HG02678 (cell line): ENCODE data around the gene KLHL35.

Experiments used
- ATAC-seq: cut with Tn5 transposase; IDR thresholded peaks from one replicate; pipeline ENCODE4 v1.9.1; 2021; ENCODE audit warnings: mild to moderate bottlenecking, moderate library complexity; ENCODE audit not compliant: unreplicated experiment

KLHL35 gene

DNA sequence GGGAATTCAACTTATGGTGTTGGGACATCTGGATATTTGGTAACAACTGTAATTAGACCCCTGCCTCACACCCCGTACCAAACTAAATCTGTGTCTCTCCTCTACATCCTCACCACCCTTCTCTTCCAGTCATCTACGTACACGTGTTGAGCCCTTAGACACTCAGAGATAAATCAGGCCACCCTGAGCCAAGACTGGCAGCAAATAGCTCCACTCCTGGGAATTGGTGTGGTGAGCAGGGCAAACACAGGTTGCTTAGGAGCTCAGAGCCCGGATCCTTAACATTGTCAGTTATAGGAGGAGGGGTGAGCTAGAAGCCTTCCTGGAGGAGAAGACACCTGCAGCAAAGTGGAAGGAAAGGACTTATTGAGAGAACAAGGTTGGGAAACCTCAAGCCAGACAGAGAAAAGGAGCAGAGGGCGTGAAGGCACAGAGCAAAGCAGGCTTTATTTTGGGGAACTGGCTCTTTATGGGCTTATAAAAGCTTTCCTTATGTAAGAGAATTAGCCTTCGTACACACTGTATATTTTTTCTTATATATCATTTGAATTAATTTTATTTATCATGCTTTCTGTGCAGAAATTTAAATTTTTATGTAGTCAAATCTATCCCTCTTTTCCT is 36.9 kb upstream of the KLHL35 start:
- no peak for ATAC-seq

DNA sequence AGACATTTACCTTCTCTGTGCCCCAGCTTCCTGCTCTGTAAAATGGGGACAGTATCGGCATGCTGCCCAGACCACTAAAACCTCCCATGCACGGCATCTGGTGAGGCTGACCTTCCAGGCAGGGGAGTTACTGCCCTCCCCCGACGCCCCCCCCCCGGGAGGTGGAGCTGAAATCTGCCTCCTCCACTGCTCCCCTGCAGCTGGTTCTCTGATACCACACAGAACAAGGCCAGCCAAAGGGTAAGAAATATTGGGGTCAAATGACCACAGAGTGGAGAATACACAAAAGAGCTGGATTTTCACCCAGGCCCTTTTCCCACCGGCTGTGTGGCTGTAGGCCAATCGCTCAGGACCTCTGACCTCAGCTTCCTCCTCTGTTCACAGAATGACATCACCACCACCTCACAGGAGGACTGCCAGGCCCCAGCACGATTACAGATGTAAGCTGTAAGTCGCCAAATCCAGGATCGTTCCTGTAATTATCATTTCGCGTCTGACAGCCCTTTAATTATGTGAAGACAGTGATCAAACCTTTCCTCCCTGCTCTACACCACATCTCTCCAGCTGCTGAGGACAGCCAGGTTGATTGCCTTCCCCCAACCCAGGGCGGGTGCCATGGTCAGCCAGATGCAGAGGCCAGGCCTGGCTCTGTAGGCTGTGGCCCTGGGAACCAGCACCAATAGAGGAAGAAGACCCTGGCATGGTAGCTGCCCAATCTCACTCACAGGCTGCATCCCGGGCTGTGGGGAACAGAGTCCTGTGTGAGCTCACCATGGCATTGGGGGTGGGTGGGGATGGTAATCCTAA is 35.7 kb upstream of the KLHL35 start:
- no peak for ATAC-seq

GRCh38 chr11:75467881-75468280 is 34.9 kb upstream of the KLHL35 start:
- ATAC-seq: no peak

- no peak for ATAC-seq
Measured at GRCh38 chr11:75467311-75467710, 34.3 kb upstream of the KLHL35 start.

GRCh38 chr11:75465701-75466531 is 32.9 kb upstream of the KLHL35 start:
- ATAC-seq: no peak

GRCh38 chr11:75463106-75463774 is 30.2 kb upstream of the KLHL35 start:
- ATAC-seq: no peak

DNA sequence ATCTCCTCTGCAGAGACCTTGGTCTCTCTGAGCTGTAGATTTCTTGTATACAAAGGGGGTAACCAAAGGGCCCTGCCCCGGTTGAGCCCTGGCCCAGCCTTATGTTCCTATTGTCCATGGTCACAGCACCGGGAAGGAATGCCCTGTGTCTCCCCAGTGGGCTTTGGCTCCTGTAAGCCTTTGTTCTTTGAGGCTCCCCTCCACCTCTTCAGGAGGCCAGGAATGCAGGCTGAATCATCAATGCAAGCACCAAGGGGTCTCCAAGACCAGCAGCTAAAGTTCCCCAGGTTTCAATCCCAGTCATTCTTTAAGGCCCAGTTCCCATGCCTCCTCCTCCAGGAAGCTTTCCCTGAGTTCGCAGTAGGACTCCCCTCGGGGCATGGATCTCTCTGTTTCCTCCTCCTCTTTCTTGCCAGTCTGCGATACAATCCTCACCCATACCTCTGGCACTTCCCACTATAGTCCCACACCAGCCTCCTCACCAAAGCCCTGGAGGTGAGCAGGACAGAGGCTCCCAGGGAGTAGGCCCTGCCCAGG is 29.2 kb upstream of the KLHL35 start:
- no peak for ATAC-seq

GRCh38 chr11:75461151-75461550 is 28.1 kb upstream of the KLHL35 start:
- no peak for ATAC-seq

- ATAC-seq: no peak
Measured at GRCh38 chr11:75456596-75457183, 23.7 kb upstream of the KLHL35 start.

GRCh38 chr11:75454987-75455386 is 22.0 kb upstream of the KLHL35 start:
- ATAC-seq: no peak

DNA sequence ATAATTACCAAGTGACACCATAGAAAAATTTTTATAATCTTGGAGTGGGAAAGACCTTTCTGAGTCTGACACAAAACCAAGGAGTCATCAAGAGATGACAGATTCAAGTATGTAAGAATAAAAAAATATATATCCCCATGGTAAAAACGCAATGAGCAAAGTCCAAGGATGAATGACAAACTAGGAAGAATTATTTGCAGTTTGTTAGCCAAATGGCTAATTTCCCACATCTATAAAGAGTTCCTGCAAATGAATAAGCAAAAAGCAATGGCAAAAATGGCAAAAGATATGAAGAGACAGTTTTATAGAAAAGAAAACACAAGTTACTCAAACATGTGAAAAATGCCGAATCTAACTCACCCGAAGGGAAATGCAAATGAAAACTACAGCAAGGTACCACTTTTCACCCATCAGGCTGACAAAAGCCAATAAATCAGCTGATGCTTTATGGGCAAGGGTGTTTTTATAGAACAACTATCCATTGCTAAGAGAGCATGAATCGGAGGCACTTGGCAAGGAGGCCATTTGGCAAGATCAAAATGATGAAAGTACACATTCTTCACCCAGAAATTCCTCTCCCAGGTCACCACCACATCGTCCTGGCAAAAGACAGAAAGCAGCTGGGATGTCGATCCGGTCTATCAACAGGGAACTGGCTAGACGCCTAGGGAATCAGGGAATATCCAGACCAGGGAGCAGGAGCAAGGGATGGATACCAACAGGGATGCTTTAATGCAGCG is 21.1 kb upstream of the KLHL35 start:
- ATAC-seq: no peak

- no peak for ATAC-seq
Measured at GRCh38 chr11:75450826-75451821, 18.1 kb upstream of the KLHL35 start.

- ATAC-seq: no peak
Measured at GRCh38 chr11:75450236-75450635, 17.2 kb upstream of the KLHL35 start.

GRCh38 chr11:75449776-75450175 is 16.8 kb upstream of the KLHL35 start:
- no peak for ATAC-seq

DNA sequence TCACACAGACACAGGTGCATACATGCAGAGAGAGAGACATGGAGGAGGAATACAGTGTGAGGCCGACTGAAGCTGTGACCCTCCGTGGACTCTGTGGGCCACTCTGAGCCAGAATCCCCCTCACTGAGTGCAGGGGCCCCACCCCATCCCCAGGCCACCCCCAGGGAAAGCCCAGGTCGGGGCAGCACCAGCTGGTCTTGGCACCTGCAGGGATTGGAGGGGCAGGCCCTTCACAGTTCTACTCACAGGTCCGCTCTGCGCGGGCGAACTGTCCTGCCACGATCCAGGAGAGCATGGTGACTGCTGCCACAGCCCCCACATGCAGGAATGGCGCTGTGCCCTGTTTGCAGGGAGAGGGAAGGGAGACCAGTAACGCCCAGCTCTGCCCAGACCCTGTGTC is 16.3 kb upstream of the KLHL35 start:
- ATAC-seq: no peak

DNA sequence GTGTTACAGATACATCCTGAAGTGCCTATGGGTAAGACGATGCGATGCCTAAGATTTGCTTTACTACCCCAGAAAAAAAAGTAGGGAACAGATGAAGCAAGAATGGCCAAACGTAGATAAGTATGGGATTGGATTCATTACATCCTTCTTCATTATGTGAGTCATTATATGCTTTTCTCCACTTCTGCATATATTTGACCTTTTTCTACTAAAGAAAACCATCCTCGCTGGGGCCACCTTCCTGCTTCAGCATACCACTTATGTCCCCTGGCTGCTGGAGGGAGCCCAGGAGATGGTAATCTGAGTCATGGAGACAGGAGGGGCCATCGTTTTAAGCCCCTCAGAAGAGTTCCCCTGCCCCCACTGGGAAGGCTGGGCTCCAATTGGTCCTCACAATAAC is 14.4 kb upstream of the KLHL35 start:
- ATAC-seq: no peak

DNA sequence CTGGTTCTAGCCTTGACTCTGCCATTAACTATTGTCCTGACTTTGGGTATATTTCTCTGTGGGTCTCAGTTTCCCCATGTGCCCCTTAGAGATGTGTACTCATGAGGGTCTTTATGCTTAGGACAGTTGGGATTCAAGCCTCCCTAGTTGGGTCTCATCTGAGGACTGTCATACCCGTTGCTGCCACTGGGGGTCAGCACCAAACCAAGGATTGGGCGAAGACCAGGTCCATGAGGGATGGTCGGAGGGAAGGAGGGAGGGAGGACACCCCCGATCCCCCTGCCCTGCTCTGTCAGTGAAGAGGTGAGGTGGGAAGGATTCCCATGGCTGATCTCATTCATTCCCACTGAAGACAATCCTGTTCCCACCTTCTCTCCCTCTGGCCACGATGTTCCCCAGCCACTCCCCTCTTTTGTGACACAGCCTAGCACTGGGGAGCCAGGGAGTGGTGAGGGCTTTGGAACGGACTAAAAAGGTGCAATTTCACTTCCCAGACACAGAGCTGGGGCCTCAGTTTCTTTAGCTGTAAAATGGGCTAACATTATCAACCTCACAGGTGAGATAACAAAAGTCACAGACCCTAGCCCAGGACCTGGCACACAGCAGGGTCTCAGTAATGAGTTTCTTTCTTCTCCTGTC is 12.4 kb upstream of the KLHL35 start:
- ATAC-seq: no peak

GRCh38 chr11:75443043-75443442 is 10.0 kb upstream of the KLHL35 start:
- no peak for ATAC-seq
